Inflammatory macrophage treated with lipopolysaccharide for 4 hours (primary cell): ENCODE results near the gene NAV1.
"Not testable (repeated sequence)": the region's sequence is repeated elsewhere in the genome, so short reads cannot be mapped to it uniquely, and the experiment has no call there.

Source experiments
- DNase-seq: peaks from one replicate; pipeline ENCODE4 v3.0.0-alpha.2; 2020

Gene NAV1

GRCh38 chr1:201566933-201567801, 28.2 kb downstream of the NAV1 start:
- no peak for DNase-seq

- DNase-seq: no peak
Measured at GRCh38 chr1:201568265-201568664, 29.3 kb downstream of the NAV1 start.

GRCh38 chr1:201568859-201569294, 29.9 kb downstream of the NAV1 start:
- no peak for DNase-seq

- no peak for DNase-seq
Measured at GRCh38 chr1:201570181-201570885, 31.4 kb downstream of the NAV1 start.

GRCh38 chr1:201570886-201571624, 32.1 kb downstream of the NAV1 start:
- DNase-seq: no peak

GRCh38 chr1:201573030-201573429, 34.1 kb downstream of the NAV1 start:
- no peak for DNase-seq

GRCh38 chr1:201573923-201574322, 35.0 kb downstream of the NAV1 start:
- DNase-seq: no peak

GRCh38 chr1:201575912-201576311, 37.0 kb downstream of the NAV1 start:
- DNase-seq: no peak

- DNase-seq: no peak
Measured at GRCh38 chr1:201576914-201577313, 38.0 kb downstream of the NAV1 start.

- DNase-seq: no peak
Measured at GRCh38 chr1:201578008-201578888, 39.3 kb downstream of the NAV1 start.

GRCh38 chr1:201581371-201581770, 42.4 kb downstream of the NAV1 start:
- not testable (repeated sequence) for DNase-seq

- no peak for DNase-seq
Measured at GRCh38 chr1:201582705-201583442, 43.9 kb downstream of the NAV1 start.

- no peak for DNase-seq
Measured at GRCh38 chr1:201583663-201584062, 44.7 kb downstream of the NAV1 start.

- peak; percentile 55 for DNase-seq
Measured at GRCh38 chr1:201584471-201585092, 45.7 kb downstream of the NAV1 start.

GRCh38 chr1:201585093-201585483, 46.2 kb downstream of the NAV1 start:
- no peak for DNase-seq

- DNase-seq: no peak
Measured at GRCh38 chr1:201585901-201586300, 47.0 kb downstream of the NAV1 start.

- DNase-seq: no peak
Measured at GRCh38 chr1:201586806-201587205, 47.9 kb downstream of the NAV1 start.

GRCh38 chr1:201587729-201588128, 48.8 kb downstream of the NAV1 start:
- DNase-seq: no peak
